GM21528 (cell line): ENCODE results near the gene PIK3CG.
"Not testable (repeated sequence)": the region's sequence is repeated elsewhere in the genome, so short reads cannot be mapped to it uniquely, and the experiment has no call there.

Source experiments
- ATAC-seq: cut with Tn5 transposase; IDR thresholded peaks from one replicate; pipeline ENCODE4 v1.9.1; 2021; ENCODE audit warnings: mild to moderate bottlenecking, moderate library complexity; ENCODE audit not compliant: unreplicated experiment, low FRiP score

PIK3CG gene

DNA sequence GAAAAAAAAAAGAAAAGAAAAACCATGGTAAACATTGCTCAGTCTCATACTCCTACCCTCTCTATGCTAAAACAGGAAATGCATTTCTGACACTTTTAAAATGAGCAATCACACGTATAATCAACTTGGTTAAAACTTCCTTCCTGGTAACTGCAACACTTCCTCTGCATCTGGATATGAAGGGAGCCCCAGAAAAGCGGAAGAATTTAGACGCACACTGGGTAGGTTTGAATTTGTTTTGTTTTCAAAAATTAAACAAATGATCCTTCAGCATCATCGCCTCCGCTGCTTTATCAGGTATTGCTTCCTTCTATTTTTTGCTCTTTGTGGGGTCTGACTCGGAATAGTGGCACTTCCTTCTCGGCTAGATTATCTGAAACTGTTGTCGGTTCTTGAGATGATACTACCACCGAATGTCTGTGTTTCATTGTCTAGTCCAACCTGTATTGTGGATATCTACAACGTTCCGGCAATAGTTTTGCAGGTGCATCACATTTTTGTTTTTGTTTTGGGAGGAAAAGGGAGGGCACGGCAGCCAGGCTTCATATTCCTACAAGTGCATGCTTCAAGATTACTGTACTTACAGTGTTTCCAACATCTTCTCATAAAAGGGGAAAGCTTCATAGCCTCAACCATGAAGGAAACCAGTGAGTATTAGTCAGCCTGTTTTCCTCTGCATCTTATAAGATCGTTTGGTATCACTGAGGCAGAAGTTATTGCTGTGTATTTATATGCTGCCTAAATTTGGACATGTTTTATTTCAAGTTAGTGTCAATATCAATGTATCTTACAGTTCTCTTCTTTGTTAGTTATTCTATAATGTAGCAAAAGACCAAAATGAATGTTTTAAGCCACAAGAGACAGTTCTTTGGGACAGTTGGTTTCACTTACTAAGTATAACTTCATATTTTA lies at the start of gene PIK3CG:
PIK3CG (plus strand) TSS at position 153 of the 912 bp plus-strand sequence. CDS start 2,280 bp downstream, outside the sequence.
- ATAC-seq = peak; percentile 70

- ATAC-seq = no peak
Measured at GRCh38 chr7:106817098-106817497, 48.0 kb upstream of the PIK3CG start.

DNA sequence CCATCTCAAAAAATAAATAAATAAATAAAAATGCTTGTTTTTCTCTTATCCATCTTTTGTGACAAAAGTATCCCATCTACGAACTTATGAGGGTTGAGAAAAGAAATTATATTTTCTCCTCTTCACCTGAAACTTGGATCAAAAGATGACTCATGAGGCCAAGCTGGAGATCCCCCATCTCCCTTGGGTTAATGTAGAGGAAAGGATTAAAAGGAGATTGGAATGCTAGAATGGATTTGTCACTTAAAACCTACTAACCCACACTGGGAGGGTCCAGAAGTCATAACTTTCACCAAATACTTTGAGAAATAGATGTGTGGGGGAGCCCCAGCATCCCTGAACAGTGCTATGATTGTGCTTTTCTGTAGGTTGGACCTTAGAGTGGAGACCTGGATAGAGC lies 46.3 kb upstream of the PIK3CG start:
- ATAC-seq = no peak

DNA sequence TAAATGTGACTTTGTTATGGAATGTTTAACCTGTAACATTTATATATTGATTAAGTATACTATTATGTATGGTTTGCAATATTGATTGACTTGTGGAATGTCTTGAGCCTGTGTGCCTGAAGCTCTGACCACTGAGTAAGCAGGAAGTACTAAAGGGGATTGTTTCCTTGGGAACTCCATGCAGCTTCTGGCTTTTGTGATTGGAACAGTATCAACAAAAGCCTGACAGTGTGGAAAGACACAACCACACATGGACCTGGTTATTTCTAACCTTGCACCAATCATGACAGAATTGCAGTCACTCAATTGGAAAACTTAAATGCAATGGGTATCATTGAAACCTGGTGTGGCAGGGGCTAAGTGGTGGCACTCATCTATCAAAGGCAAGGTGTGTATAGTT lies 45.5 kb upstream of the PIK3CG start:
- no peak for ATAC-seq

DNA sequence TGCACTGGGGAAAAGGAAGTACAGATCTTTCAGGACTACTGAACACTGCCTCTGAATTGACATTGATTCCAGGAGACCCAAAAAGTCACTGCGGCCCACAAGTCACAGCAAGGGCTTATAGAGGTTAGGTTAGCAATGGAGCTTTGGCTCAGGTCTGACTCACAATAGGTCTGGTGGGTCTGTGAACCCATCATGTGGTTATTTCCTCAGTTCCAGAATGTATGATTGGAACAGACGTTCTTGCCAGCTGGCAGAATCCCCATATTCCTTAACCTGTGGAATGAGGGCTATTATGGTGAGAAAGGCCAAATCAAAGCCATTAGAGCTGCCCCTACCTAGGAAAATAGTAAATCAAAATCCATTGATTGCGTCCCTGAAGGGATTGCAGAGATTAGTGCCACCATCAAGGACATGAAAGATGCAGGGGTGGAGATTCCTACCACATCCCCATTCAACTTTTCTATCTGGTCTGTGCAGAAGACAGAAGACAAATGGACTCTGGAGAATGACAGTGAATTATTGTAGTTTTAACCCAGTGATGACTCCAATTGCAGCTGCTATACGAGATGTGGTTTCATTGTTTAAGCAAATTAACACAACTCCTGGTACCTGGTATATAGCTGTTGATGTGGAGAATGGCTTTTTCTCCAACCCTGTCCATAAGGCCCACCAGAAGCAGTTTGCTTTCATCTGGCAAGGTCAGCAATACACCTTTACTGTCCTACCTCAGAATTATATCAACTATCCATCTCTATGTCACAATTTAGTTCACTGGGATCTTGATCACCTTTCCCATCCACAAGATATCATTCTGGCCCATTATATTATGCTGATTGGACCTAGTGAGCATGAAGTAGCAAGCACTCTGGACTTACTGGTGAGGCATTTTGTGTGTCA lies 44.5 kb upstream of the PIK3CG start:
- no peak for ATAC-seq

GRCh38 chr7:106823631-106824030 lies 41.5 kb upstream of the PIK3CG start:
- ATAC-seq = no peak

DNA sequence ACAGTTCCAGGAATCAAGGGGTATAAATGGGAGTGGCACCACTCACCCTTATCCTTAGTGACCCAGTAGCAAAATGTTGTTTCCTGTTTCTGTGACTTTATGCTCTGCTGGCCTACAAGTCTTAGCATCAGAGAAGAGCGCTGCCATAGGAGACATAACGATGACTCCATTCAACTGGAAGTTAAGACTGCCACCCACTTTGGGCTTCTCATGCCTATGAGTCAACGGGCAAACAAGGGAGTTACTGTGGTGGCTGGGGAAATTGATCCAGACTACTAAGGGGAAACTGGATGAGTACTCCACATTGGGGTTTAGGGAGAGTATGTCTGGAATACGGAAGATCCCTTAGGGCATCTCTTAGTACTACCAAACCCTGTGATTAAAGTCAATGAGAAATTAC lies 40.6 kb upstream of the PIK3CG start:
- no peak for ATAC-seq

DNA sequence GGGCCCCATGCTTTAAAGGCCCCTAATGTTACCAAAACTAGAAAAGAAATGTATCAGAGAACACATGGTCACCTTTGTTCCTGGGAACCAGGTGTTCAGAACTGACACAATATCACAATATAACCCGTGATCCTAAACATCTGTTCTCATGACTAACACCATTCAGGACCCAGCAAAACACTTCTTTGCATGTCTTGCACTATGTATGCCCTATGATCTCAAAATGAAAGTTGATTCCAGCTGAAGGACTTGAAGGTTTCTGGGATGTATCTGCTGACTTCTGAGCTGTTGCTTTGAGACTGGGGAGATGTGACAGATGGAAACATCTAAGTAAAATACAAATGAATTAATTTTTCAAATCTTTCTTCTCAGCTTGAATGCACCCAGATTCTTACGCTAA lies 37.5 kb upstream of the PIK3CG start:
- no peak for ATAC-seq

- no peak for ATAC-seq
Measured at GRCh38 chr7:106829496-106829895, 35.6 kb upstream of the PIK3CG start.

GRCh38 chr7:106830896-106831295 lies 34.2 kb upstream of the PIK3CG start:
- not testable (repeated sequence) for ATAC-seq

DNA sequence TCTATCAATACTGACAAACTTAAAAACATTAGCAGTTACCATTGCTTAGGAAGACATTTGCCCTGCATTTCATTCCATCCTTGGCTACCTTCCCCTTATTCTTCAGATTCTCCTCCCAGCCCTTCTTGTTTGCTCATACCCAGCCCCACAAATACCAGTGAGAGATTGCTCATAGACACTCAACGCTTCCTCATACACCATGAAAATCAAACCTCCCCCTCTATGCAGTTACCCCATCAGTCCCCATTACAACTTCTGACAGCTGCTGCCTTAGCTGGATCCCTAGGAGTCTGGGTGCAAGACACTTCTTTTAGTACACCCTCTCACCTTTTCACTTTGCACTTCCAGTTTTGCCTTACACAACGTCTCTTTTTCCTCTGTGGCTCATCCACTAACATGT lies 28.3 kb upstream of the PIK3CG start:
- no peak for ATAC-seq

DNA sequence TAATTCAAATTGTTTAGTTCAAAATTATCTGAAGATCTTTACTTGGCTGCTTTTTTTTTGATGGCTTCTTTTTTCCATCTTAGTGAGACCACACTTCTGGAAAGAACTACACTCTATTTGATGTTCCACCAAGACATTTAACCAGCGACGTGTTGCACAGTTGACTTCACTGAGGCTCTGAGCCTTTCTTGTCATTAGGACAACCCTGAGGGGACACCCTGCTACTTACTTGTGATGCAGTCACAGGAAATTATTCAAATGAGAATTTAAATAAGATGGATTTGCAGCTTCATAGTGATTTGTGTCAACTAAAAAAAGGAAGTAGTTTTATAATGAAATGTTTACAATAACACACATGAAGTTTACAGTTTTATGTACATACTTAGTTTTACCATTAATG lies 25.6 kb upstream of the PIK3CG start:
- no peak for ATAC-seq

DNA sequence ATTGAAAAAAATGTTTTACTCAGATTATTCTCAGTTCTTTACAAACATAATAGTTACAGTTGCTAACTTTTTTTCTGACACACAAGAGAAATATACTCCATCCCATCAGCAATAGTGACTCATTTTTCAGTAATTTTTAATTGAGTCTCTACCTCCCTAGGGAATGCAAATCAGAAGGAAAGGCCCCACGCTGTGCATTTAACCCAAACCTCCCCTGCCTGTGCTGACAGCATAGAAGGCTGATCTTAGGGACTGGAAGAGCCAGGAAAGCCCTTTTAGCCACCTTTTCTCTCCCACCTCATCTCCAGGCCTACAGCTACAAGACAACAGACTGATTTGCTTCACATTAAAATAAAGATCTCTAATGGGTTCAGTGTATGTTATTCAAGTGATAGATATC lies 24.7 kb upstream of the PIK3CG start:
- no peak for ATAC-seq

- ATAC-seq = no peak
Measured at GRCh38 chr7:106841896-106842390, 23.1 kb upstream of the PIK3CG start.

DNA sequence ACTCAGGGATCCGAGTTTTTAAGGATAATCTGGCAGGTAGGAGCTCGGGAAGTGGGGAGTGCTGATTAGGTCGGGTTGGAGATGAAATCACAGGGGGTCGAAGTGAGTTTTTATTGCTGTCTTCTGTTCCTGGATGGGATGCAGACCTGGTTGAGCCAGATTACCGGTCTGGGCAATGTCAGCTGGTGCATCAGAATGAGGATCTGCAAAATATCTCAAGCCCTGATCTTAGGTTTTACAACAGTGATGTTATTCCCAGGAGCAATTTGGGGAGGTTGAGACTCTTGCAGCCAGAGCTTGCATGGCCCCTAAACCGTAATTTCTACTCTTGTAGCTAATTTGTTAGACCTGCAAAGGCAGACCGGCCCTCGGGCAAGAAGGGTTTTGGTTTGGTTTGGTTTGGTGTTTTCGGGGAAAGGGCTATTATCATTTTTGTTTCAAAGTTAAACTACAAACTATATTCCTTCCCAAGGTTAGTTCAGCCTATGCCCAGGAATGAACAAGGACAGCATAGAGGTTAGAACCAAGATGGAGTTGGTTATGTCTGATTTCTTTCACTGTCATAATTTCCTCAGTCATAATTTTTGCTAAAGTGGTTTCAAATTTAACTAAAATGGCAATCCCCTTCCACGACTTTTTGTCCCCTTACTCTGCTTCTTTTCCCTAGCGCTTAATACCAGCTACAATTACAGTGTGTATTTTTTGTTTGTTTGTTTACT lies 20.6 kb upstream of the PIK3CG start:
- no peak for ATAC-seq

GRCh38 chr7:106848049-106848448 lies 17.0 kb upstream of the PIK3CG start:
- no peak for ATAC-seq

DNA sequence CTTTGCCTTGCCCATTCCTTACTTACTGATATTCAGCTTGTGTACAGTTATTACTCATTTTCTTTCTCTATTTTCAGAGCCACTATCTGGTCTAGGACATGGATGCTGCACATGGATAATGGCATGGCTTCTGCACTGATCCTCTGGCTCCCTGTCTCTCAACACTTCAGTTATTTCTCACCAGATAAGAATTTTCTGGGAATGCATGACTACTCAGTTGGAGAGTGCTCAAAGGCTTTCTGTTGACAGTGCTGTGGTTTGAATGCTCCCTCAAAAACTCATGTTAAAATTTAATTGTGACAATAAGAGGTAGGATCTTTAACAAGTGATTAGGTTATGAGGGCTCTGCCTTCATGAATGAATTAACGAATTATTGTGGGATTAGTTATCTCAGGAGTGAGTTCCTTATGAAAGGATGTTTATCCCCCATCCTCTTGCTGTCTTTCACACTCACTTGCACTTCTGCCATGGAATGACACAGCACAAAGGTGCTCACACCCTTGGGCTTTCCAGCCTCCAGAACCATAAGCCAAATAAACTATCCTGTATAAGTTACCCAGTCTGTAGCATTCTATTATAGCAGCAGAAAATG lies 16.1 kb upstream of the PIK3CG start:
- ATAC-seq = no peak

- not testable (repeated sequence) for ATAC-seq
Measured at GRCh38 chr7:106851632-106852031, 13.4 kb upstream of the PIK3CG start.

- no peak for ATAC-seq
Measured at GRCh38 chr7:106853250-106853908, 11.7 kb upstream of the PIK3CG start.
